ENCODE results near the gene NBAS.

NBAS gene

GRCh38 chr2:15494877-15495276 is 66.3 kb downstream of the NBAS start:
- no peak overlapping the region for H3K4me3 ChIP-seq (ENCODE audit: low read depth, low read length)
- no peak for TF ChIP-seq CTCF (IDR thresholded peaks at IDR 0.05; ENCODE audit: borderline replicate concordance, insufficient read depth, low read depth, low read length)

GRCh38 chr2:15492773-15493325 is 68.3 kb downstream of the NBAS start:
- no peak for TF ChIP-seq CTCF (IDR thresholded peaks at IDR 0.05; ENCODE audit: borderline replicate concordance, insufficient read depth, low read depth, low read length)

GRCh38 chr2:15486770-15487169 is 74.4 kb downstream of the NBAS start:
- H3K4me3 ChIP-seq (ENCODE audit: low read depth, low read length): no peak overlapping the region
- no peak for TF ChIP-seq CTCF (IDR thresholded peaks at IDR 0.05; ENCODE audit: borderline replicate concordance, insufficient read depth, low read depth, low read length)

More at GRCh38 chr2:15492773-15493325, 68.3 kb downstream of the NBAS start:
- H3K4me3 ChIP-seq (ENCODE audit: low read depth, low read length): no peak overlapping the region

- TF ChIP-seq CTCF (IDR thresholded peaks at IDR 0.05; ENCODE audit: borderline replicate concordance, insufficient read depth, low read depth, low read length): no peak
- no peak overlapping the region for H3K4me3 ChIP-seq (ENCODE audit: low read depth, low read length)
Measured at GRCh38 chr2:15485949-15486348, 75.2 kb downstream of the NBAS start.

- no peak overlapping the region for H3K4me3 ChIP-seq (ENCODE audit: low read depth, low read length)
- TF ChIP-seq CTCF (IDR thresholded peaks at IDR 0.05; ENCODE audit: borderline replicate concordance, insufficient read depth, low read depth, low read length): no peak
Measured at GRCh38 chr2:15481000-15481399, 80.1 kb downstream of the NBAS start.

- no peak overlapping the region for H3K4me3 ChIP-seq (ENCODE audit: low read depth, low read length)
- TF ChIP-seq CTCF (IDR thresholded peaks at IDR 0.05; ENCODE audit: borderline replicate concordance, insufficient read depth, low read depth, low read length): no peak
Measured at GRCh38 chr2:15480552-15480951, 80.6 kb downstream of the NBAS start.

GRCh38 chr2:15472876-15473275 is 88.3 kb downstream of the NBAS start:
- no peak overlapping the region for H3K4me3 ChIP-seq (ENCODE audit: low read depth, low read length)
- TF ChIP-seq CTCF (IDR thresholded peaks at IDR 0.05; ENCODE audit: borderline replicate concordance, insufficient read depth, low read depth, low read length): no peak

Data from GM12875 (cell line).